HepG2 (cell line): Measurements from ENCODE around the gene HOXB4. TPM values are rescaled to one million over a fixed set of nuclear protein-coding genes. Genes with fewer than 3 reads are reported as not detected.

Experiments used
- ARID5B ChIP-seq: IDR thresholded peaks from 2 replicates; pipeline ENCODE4 v1.4.0; 2020; ENCODE audit warnings: mild to moderate bottlenecking, missing genetic modification reagents
- ATF7-NPFF ChIP-seq: sonication (generic); formaldehyde crosslinking; IDR thresholded peaks from 2 replicates; pipeline ENCODE4 v1.8.1; 2023; ENCODE audit warnings: mild to moderate bottlenecking, low read depth, missing genetic modification reagents, moderate library complexity
- DNMT3B ChIP-seq: conservative IDR thresholded peaks from 2 replicates; pipeline ENCODE4 v1.6.1; 2016; ENCODE audit warnings: missing biosample characterization, control low read depth
- FOSL1 ChIP-seq: sonication (generic); formaldehyde crosslinking; IDR thresholded peaks from 2 replicates; pipeline ENCODE4 v1.9.0; 2021; ENCODE audit warnings: missing genetic modification reagents, borderline replicate concordance
- FOXJ3 ChIP-seq: sonication (generic); formaldehyde crosslinking; IDR thresholded peaks from 2 replicates; pipeline ENCODE4 v1.4.0; 2020; ENCODE audit warnings: missing genetic modification reagents, mild to moderate bottlenecking, borderline replicate concordance
- GATAD2A ChIP-seq: IDR thresholded peaks from 2 replicates; pipeline ENCODE4 v1.6.1; 2016
- HNF4G ChIP-seq, 2 experiments: sonication (generic) in 1 of 2; formaldehyde crosslinking in 1 of 2; IDR thresholded peaks; 2 replicates each; pipeline versions ENCODE4 v1.4.0 to v1.6.1; 2011 to 2020; ENCODE audit warnings: borderline replicate concordance in 2 of 2, low read depth in 2 of 2, mild to moderate bottlenecking in 2 of 2, low read length in 1 of 2, missing genetic modification reagents in 1 of 2, moderate library complexity in 1 of 2
- IKZF1 ChIP-seq: fragments of 450-650 bp; IDR thresholded peaks from 2 replicates; pipeline ENCODE4 v1.7.1; 2016
- JUND ChIP-seq: sonication (generic); formaldehyde crosslinking; IDR thresholded peaks from 2 replicates; pipeline ENCODE4 v1.8.0; 2022; ENCODE audit warnings: mild to moderate bottlenecking, missing genetic modification reagents
- NBN ChIP-seq: fragments of 450-650 bp; conservative IDR thresholded peaks from 2 replicates; pipeline ENCODE4 v1.6.1; 2017
- NFKB2 ChIP-seq: sonication (generic); formaldehyde crosslinking; IDR thresholded peaks from 2 replicates; pipeline ENCODE4 v1.4.0; 2020; ENCODE audit warnings: missing genetic modification reagents, borderline replicate concordance
- PBX3 ChIP-seq: sonication (generic); formaldehyde crosslinking; IDR thresholded peaks from 2 replicates; pipeline ENCODE4 v1.8.1; 2023; ENCODE audit warnings: missing genetic modification reagents, inconsistent platforms, borderline replicate concordance
- SMAD1 ChIP-seq: sonication (generic); formaldehyde crosslinking; IDR thresholded peaks from 2 replicates; pipeline ENCODE4 v1.4.0; 2020; ENCODE audit warnings: missing genetic modification reagents, low read depth, mild to moderate bottlenecking, borderline replicate concordance
- SP5 ChIP-seq: IDR thresholded peaks from 2 replicates; pipeline ENCODE4 v1.6.1; 2016; ENCODE audit warnings: low read depth, borderline replicate concordance
- STAG1 ChIP-seq: sonication (generic); formaldehyde crosslinking; IDR thresholded peaks from 2 replicates; pipeline ENCODE4 v1.4.0; 2020; ENCODE audit warnings: missing genetic modification reagents
- YEATS4 ChIP-seq: sonication (generic); formaldehyde crosslinking; IDR thresholded peaks from 2 replicates; pipeline ENCODE4 v1.4.0; 2020; ENCODE audit warnings: missing genetic modification reagents, borderline replicate concordance
- ZFYVE20 ChIP-seq: sonication (generic); formaldehyde crosslinking; IDR thresholded peaks from 2 replicates; pipeline ENCODE4 v1.8.0; 2023; ENCODE audit warnings: low read depth, mild to moderate bottlenecking, moderate library complexity, missing genetic modification reagents, borderline replicate concordance
- ZNF234 ChIP-seq: sonication (generic); formaldehyde crosslinking; conservative IDR thresholded peaks from 2 replicates; pipeline ENCODE4 v1.5.1; 2020; ENCODE audit warnings: mild to moderate bottlenecking, missing genetic modification reagents
- ZNF296 ChIP-seq: sonication (generic); formaldehyde crosslinking; conservative IDR thresholded peaks from 2 replicates; pipeline ENCODE4 v1.5.0; 2020; ENCODE audit warnings: mild to moderate bottlenecking, missing genetic modification reagents
- ZNF414 ChIP-seq: sonication (generic); formaldehyde crosslinking; IDR thresholded peaks from 2 replicates; pipeline ENCODE4 v1.5.0; 2020; ENCODE audit warnings: missing genetic modification reagents
- ZNF468 ChIP-seq: sonication (generic); formaldehyde crosslinking; IDR thresholded peaks from 2 replicates; pipeline ENCODE4 v1.8.0; 2022; ENCODE audit warnings: mild to moderate bottlenecking, moderate library complexity, missing genetic modification reagents
- ZNF772 ChIP-seq: sonication (generic); formaldehyde crosslinking; IDR thresholded peaks from 2 replicates; pipeline ENCODE4 v1.5.0; 2020; ENCODE audit warnings: mild to moderate bottlenecking, missing genetic modification reagents
- ZNF773 ChIP-seq: sonication (generic); formaldehyde crosslinking; IDR thresholded peaks from 2 replicates; pipeline ENCODE4 v1.4.0; 2020; ENCODE audit warnings: missing genetic modification reagents, borderline replicate concordance
- polyA plus RNA-seq, 8 experiments: library from polyadenylated mRNA; depleted of rRNA in 3 of 8; stranded (reverse) in 7 of 8; unstranded in 1 of 8; fragments of >200 nt; fragmentation: Illumina TruSeq in 4 of 8; extraction: Trizol in 4 of 8; gene quantifications; 2 replicates each; pipeline versions ENCODE4 v1.2.1 to v1.2.3, GENCODE V29; 2011 to 2016; ENCODE audit warnings: low read depth in 4 of 8, missing spikeins in 1 of 8, mixed read lengths in 1 of 8; ENCODE audit not compliant: insufficient read depth in 1 of 8
- total RNA-seq, 5 experiments: library from RNA; depleted of rRNA; stranded (reverse); fragments of >200 nt; fragmentation: Illumina TruSeq; extraction: Trizol; gene quantifications; 2 replicates each; pipeline ENCODE4 v1.2.3, GENCODE V29; 2016; ENCODE audit warnings: low read depth in 1 of 5
- TF ChIP-seq, protein P1 (sequence below): sonication (generic); formaldehyde crosslinking; IDR thresholded peaks from 2 replicates; pipeline ENCODE4 v1.4.0; 2020; ENCODE audit warnings: mild to moderate bottlenecking, missing genetic modification reagents

HOXB4 gene
- total and polyA plus RNA-seq, 2 of the 13 experiments (the other 11 are each of a cell fraction or from before 2014, with no cell fraction given) = not detected

DNA sequence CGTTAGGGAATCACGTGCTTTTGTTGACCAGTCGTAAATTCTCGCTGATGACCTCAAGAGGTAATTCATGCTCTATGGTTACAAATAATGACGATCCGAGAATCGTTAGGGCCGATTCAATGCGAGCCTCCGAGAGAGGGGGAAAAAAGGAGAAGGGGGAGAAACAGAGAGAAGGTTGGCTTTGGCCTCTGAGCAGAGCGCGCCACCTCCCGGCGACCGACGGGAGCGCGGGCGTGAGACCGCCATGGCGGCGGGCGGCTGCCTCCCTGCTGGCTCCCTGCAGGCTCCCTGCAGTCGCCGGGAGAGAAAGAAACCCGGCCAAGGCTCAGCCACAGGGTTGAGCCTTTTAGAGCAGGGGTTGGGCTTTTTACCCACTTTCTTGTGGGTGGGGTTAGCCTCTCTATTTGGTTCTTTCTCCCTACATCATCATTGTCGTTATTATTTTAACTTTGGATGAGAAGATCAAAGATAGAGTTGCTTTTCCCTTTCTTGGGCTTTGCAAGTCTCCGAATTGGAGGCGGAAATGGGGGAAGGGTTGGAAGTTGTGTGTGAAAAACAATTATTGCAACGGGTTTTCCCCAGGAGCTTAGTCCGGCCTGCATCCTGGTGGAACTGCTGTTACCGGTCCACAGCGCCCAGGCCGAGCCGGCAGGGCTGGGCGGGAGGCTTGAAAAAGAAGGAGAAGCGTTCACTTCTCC lies 15.8 kb upstream of the HOXB4 start (continued):
- peak; percentile 29; the same call in 1 of the 2 replicates for TF ChIP-seq NFKB2 (CRISPR knock-in tag)
- no peak for TF ChIP-seq FOSL1 (CRISPR knock-in tag)
- no peak for TF ChIP-seq SP5 (CRISPR knock-in tag)
- no peak for TF ChIP-seq ZFYVE20 (CRISPR knock-in tag)
- TF ChIP-seq, protein P1, sequence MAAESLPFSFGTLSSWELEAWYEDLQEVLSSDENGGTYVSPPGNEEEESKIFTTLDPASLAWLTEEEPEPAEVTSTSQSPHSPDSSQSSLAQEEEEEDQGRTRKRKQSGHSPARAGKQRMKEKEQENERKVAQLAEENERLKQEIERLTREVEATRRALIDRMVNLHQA = no peak
- no peak for TF ChIP-seq ZNF772 (CRISPR knock-in tag)
- no peak for TF ChIP-seq SMAD1 (CRISPR knock-in tag)
- TF ChIP-seq ZNF296 (CRISPR knock-in tag) = no peak
- no peak for TF ChIP-seq ZNF773 (CRISPR knock-in tag)
- no peak for TF ChIP-seq JUND
- peak; percentile 76 for TF ChIP-seq STAG1 (CRISPR knock-in tag)
- no peak for TF ChIP-seq HNF4G (IDR thresholded peaks at IDR 0.05; ENCODE audit: borderline replicate concordance, low read depth, low read length)
- no peak for TF ChIP-seq HNF4G (CRISPR knock-in tag; IDR thresholded peaks at IDR 0.05; ENCODE audit: borderline replicate concordance, low read depth)
- TF ChIP-seq DNMT3B (CRISPR knock-in tag) = no peak
- TF ChIP-seq PBX3 = no peak
- no peak for TF ChIP-seq GATAD2A
- TF ChIP-seq ATF7-NPFF (CRISPR knock-in tag) = no peak
- no peak for TF ChIP-seq ZNF414 (CRISPR knock-in tag)
- no peak for TF ChIP-seq YEATS4 (CRISPR knock-in tag)
- TF ChIP-seq ZNF234 (CRISPR knock-in tag) = no peak
- TF ChIP-seq NBN = no peak
- no peak for TF ChIP-seq ZNF468 (CRISPR knock-in tag)
- TF ChIP-seq ARID5B (CRISPR knock-in tag) = 0 out of 2 replicates have a peak, but pooled peaks have one; percentile 14
- no peak for TF ChIP-seq IKZF1
- no peak for TF ChIP-seq FOXJ3 (CRISPR knock-in tag)
